Stimulated activated naive CD4-positive, alpha-beta T cell (primary cell): ENCODE measurements around the gene C19orf47.

Experiments used
- DNase-seq, 6 experiments: peaks; one replicate each; lab custom pipeline; 2025; lab: John Stamatoyannopoulos, UW

The C19orf47 gene, protein sequence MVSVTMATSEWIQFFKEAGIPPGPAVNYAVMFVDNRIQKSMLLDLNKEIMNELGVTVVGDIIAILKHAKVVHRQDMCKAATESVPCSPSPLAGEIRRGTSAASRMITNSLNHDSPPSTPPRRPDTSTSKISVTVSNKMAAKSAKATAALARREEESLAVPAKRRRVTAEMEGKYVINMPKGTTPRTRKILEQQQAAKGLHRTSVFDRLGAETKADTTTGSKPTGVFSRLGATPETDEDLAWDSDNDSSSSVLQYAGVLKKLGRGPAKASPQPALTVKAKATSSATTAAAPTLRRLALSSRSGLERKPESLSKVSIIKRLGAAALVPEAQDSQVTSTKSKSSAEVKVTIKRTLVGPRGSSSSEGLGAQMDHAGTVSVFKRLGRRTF

GRCh38 chr19:40348125-40348913 is at the start of gene C19orf47, which contains the start of gene PLD3:
Gene C19orf47 (minus strand): TSS chr19:40348397. CDS start chr19:40341857, 6,540 bp downstream.
Gene PLD3 (plus strand): TSS chr19:40348695. CDS start chr19:40366484, 17,789 bp downstream.
- peak; percentile 93 to 99 (median 96) for DNase-seq

- no peak for DNase-seq
Observed at GRCh38 chr19:40397568-40397906, 49.3 kb upstream of the C19orf47 start.

DNA sequence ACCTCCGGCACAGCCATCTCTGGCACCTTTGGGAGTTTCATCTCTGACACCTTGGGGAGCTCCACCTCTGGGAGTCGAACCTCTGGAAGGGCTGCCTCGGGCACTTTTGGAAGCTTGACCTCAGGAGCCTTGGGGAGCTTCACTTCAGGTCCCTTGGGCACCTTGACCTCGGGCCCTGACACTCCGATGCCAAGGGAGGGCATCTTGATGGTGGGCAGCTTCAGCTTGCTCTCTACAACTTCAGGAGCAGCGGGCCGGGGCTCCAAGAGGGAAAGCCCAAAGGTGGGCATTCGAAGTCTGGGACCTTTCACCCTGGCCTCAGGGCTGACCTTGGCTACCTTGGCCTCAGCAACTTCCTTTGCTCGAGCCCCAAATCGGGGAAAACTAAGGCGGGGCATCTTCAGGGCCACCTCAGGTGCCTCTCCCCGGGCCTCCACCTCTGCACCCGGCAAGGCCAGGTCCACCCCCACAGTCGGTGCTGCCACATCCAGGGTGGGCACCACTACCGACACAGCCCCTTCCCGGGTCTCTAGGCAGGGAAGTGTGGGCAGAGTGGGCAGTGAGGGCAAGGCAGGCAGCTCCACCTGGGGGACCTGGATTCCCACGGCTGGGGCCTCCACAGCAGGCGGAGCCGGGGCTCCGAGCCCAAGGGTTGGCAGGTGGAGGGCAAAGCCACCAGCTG is 48.8 kb upstream of the C19orf47 start:
- DNase-seq, result no peak

GRCh38 chr19:40395956-40396355 is 47.8 kb upstream of the C19orf47 start:
- DNase-seq, result no peak

DNA sequence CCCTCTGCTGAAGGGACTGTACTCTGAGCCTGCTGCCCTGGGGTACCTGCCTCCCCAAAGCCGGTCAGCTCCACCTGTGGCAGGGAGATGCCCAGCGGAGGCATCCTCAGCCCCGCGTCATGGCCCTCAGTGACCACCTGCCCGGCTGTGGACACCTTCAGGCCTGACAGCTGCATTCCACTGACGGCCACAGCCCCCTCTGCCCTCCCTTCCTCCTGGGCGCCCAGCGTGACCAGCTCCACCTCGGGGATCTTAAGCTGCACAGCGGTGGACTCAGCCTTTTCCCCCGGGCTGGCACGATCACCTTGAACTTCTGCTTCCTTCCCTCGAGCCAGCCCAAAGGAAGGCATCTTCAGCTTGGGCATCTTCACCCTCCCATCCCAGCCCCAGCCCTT is 46.6 kb upstream of the C19orf47 start:
- no peak for DNase-seq

DNA sequence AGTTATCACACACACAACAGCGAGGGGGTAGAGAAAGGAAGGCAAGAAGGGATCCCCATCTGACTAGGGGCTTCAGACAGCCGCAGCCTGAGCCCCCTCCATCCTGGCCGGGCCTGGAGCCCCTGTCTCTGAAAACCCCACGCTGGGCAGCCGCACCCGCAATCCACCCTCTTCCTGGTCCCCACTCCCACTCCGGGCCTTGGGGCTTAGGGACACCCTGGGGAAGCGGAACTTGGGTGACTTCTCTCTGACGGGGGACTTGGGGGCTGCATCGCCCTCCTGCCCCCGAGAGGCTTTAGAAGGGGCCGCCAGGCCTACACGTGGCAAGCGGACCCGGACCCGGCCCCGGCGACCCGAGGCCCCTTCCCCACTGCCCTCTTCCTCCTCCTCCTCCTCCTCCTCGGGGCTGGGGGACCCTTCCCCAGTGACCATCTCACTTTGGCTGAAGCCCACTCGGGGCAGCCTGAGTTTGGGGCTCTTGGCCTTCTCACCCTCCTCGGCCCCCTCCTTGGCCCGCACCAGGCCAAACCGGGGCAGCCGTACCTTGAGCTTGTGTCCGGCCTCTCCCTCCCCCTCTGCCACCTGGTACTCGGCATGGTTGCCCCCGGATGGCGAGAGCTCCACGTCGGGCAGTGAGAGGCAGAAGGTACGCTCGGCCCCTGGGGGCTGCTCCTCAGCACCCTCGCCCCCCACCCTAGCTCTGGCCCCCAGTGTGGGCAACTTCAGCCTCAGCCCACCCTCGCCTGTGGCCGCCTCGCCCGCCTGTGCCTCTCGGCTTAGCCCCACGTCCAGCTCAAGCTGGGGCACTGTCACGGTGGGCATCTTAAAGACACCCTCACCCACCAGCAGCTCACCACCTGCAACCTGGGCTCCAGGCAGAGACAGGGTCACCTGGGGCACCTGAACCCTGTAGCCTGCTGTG is 46.0 kb upstream of the C19orf47 start:
- DNase-seq, result no peak

DNA sequence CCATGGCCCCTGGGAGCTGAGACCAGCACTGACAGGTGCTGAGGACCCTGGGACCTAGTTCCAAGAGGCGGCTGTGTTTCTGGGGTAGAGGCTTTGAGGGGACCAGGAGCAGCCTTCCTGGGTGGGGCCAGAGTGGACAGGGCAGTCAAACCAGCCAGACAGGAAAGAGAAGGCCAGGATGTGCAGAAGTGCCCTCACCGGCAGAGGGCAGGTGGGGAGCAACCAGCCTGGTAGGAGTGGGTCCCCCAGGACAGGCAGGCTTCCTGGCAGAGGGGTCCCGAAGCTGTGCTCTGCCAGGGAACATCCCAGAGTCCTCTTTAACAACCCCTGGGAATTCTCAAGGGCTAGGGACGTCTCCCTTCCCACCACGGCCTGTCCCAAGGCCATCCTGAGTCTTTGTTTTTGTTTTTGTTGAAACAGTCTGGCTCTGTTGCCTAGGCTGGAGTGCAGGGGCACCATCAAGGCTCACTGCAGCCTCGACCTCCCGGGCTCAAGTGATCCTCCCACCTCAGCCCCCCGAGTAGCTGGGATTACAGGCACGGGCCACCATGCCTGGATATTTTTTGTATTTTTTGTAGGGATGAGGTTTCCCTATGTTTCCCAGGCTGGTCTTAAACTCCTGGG is 44.8 kb upstream of the C19orf47 start:
- no peak for DNase-seq

DNA sequence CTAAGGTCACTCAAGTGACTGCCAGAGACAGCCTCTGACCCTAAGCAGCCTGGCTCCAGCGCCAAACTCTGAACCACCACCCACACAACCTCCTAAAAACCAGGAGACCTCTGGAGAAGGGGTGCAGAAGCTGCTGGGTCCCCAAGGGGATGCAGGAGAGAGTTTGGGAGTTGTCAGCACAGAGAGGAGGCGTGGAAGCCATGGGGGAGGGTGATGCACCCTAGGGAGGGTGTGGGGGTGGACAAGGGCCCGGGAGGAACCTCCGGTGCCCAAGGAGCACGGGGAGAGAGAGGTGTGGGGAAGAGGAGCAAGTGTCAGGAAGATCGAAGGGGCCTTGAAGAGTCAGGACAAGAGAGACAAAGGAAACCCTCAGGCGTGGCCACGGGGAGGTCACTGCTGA is 43.9 kb upstream of the C19orf47 start:
- DNase-seq, result no peak

GRCh38 chr19:40390084-40390742 is 42.0 kb upstream of the C19orf47 start, which contains the start of gene HIPK4:
Gene HIPK4 (minus strand): TSS chr19:40390181. CDS start chr19:40389902, 279 bp downstream.
- no peak for DNase-seq

GRCh38 chr19:40389404-40390083 is 41.3 kb upstream of the C19orf47 start:
- DNase-seq, result no peak

DNA sequence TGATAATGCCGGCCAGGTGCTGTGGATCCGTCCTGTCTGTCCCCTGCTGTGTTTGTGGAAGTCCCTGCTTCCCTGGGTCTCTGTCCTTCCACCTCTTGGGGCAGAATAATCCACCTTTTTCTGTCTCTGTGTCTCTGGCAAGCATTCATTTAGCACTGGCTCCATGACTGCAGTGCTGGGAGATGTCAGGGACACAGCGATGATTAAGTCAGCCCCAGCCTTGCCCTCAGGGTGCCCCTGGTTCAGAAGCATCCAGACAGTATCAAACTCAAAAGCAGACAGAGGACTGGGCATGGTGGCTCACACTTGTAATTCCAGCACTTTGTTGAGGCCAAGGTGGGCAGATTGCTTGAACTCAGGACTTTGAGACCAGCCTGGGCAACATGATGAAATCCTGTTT is 40.3 kb upstream of the C19orf47 start:
- no peak for DNase-seq

- DNase-seq, result no peak
Observed at GRCh38 chr19:40387155-40387554, 39.0 kb upstream of the C19orf47 start.

GRCh38 chr19:40383668-40384248 is 35.6 kb upstream of the C19orf47 start:
- no peak for DNase-seq

- DNase-seq, result no peak
Observed at GRCh38 chr19:40381321-40381720, 33.1 kb upstream of the C19orf47 start.

GRCh38 chr19:40380199-40381037 is 32.2 kb upstream of the C19orf47 start:
- no peak for DNase-seq

DNA sequence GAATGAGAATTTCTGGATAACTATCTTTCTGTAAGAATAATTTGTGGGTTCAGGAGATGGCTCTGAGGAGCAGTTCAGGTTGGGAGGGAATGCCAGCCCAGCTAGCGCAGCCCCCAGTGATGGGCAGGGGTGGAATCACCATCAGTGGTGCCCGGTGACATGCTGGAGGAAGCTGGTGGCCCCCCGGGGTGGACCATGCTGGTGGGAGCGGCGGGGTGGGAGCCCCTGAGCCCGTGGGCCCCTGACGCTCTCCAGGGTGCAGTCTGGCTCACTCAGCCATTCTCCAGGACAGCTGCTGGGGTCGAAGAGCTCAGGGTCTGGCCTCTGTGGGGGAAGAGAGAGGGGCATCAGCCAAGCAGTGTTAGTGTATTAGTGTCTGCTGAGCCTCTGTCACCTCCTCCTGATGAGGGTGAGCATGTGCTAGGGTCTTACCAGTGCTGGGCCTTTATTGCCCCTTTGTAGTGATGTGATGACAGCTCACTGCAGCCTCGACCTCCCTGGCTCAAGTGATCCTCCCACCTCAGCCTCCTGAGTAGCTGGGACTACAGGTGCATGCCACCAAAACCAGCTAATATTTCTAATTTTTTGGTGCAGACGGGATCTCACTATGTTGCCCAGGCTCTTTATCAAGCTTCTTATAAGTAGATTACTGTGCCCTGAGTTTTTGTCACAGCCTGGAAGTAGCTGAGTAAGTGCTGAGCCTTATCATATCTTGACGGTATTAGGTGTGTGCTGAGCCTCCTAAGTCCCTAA is 31.4 kb upstream of the C19orf47 start:
- DNase-seq, result no peak

GRCh38 chr19:40378509-40378908 is 30.3 kb upstream of the C19orf47 start:
- DNase-seq, result no peak

DNA sequence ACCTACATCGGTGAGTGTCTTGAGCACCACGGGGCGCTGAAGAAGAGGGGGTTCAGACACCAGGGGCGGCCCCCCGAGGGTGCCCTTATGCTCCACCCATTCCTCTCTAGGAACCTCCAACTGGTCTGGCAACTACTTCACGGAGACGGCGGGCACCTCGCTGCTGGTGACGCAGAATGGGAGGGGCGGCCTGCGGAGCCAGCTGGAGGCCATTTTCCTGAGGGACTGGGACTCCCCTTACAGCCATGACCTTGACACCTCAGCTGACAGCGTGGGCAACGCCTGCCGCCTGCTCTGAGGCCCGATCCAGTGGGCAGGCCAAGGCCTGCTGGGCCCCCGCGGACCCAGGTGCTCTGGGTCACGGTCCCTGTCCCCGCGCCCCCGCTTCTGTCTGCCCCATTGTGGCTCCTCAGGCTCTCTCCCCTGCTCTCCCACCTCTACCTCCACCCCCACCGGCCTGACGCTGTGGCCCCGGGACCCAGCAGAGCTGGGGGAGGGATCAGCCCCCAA is 29.7 kb upstream of the C19orf47 start:
- DNase-seq, result no peak
